Mesothelial cell of epicardium (in vitro differentiated cells): ENCODE measurements around the gene ASAP2. TPM values are rescaled to one million over a fixed set of nuclear protein-coding genes. Genes with fewer than 3 reads are reported as not detected.

Experiments used
- DNase-seq, 2 experiments: peaks; one replicate each; pipeline ENCODE4 v3.0.0; 2021; ENCODE audit warnings: low spot score in 2 of 2; ENCODE audit not compliant: unreplicated experiment in 2 of 2
- H3K27ac Mint-ChIP-seq: 2 replicates; pipeline ENCODE4 v1.8.0; 2021; ENCODE audit warnings: mixed read lengths
- H3K27me3 Mint-ChIP-seq: 2 replicates; pipeline ENCODE4 v1.8.0; 2021; ENCODE audit warnings: low read depth, mixed read lengths
- H3K36me3 Mint-ChIP-seq: 2 replicates; pipeline ENCODE4 v1.8.0; 2021; ENCODE audit warnings: mixed read lengths
- H3K4me1 Mint-ChIP-seq: 2 replicates; pipeline ENCODE4 v1.8.0; 2021; ENCODE audit warnings: mixed read lengths
- H3K4me3 Mint-ChIP-seq: 2 replicates; pipeline ENCODE4 v1.8.0; 2021; ENCODE audit warnings: mild to moderate bottlenecking, moderate library complexity, mixed read lengths
- H3K9me3 Mint-ChIP-seq: 2 replicates; pipeline ENCODE4 v1.8.0; 2021; ENCODE audit warnings: mixed read lengths
- CTCF ChIP-seq: fragments of 200-600 bp; sonication (generic); IDR thresholded peaks from one replicate; pipeline ENCODE4 v1.5.0; 2021; ENCODE audit warnings: antibody characterized with exemption; ENCODE audit not compliant: unreplicated experiment
- total RNA-seq: library from RNA; stranded (reverse); gene quantifications from 3 replicates; pipeline ENCODE4 v1.2.1, GENCODE V29; 2021

ASAP2 gene
- total RNA-seq, 1 donor from 2014 or later = 25.8 TPM

GRCh38 chr2:9445089-9445488 is 238.5 kb downstream of the ASAP2 start:
- no peak for TF ChIP-seq CTCF
- no peak overlapping the region for H3K4me3 Mint-ChIP-seq
- no peak for DNase-seq
- no peaks in the 10 kb centered on the region for H3K27me3 Mint-ChIP-seq
- no peaks in the 10 kb centered on the region for H3K4me1 Mint-ChIP-seq
- H3K9me3 Mint-ChIP-seq = no peaks in the 10 kb centered on the region
- peaks cover 44% of the 10 kb centered on the region for H3K36me3 Mint-ChIP-seq
- H3K27ac Mint-ChIP-seq = no peak overlapping the region

GRCh38 chr2:9451231-9451630 is 244.6 kb downstream of the ASAP2 start:
- H3K9me3 Mint-ChIP-seq = no peaks in the 10 kb centered on the region

More at GRCh38 chr2:9451231-9451630, 244.6 kb downstream of the ASAP2 start:
- no peak overlapping the region for H3K4me3 Mint-ChIP-seq
- H3K27me3 Mint-ChIP-seq = no peaks in the 10 kb centered on the region
- peaks cover 28% of the 10 kb centered on the region for H3K36me3 Mint-ChIP-seq
- no peaks in the 10 kb centered on the region for H3K4me1 Mint-ChIP-seq
- DNase-seq = no peak
- no peak for TF ChIP-seq CTCF
- H3K27ac Mint-ChIP-seq = no peak overlapping the region

Other genes with a start within 250 kb of the ASAP2 start
- 51.4 to 54.2 TPM (median 53.0 TPM) in 3 replicates for gene MBOAT2, start 203.1 kb upstream of the ASAP2 start, total RNA-seq
- 35.9 to 39.8 TPM (median 38.0 TPM) in 3 replicates for gene ITGB1BP1, start 216.7 kb downstream of the ASAP2 start, total RNA-seq
- 44.9 to 47.3 TPM (median 45.1 TPM) in 3 replicates for gene CPSF3, start 216.8 kb downstream of the ASAP2 start, total RNA-seq